H1 (cell line): ENCODE measurements around the gene FBXL16. TPM values are rescaled to one million over a fixed set of nuclear protein-coding genes. Genes with fewer than 3 reads are reported as not detected.

ENCODE experiments used
- CTCF ChIA-PET: fragments of 300-600 bp; sonication (Branson Sonifier 250); formaldehyde crosslinking; loops from one replicate; lab custom pipeline; 2021; ENCODE audit not compliant: partially characterized antibody; lab: Charles Lee
- POLR2A ChIA-PET: fragments of 300-600 bp; sonication (Branson Sonifier 250); formaldehyde crosslinking; loops from one replicate; lab custom pipeline; 2021; ENCODE audit warnings: inconsistent platforms; ENCODE audit not compliant: partially characterized antibody; lab: Charles Lee
- DNase-seq, 2 experiments: peaks; one replicate each; pipeline versions ENCODE4 v3.0.0 to v3.0.0-alpha.2; 2010 to 2022; ENCODE audit warnings: low spot score in 2 of 2, low read depth in 1 of 2, mixed read lengths in 1 of 2
- FAIRE-seq: peaks from 2 replicates; lab custom pipeline; 2011; peaks lifted over from hg19 to GRCh38; lab: Jason Lieb, UNC
- H2AFZ ChIP-seq: 2 replicates; pipeline ENCODE4 v1.8.1; 2012; ENCODE audit warnings: low read length, inconsistent platforms
- H2AK5ac ChIP-seq: 2 replicates; pipeline ENCODE4 v1.6.1; 2013; ENCODE audit warnings: low read depth, low read length
- H2BK120ac ChIP-seq: replicated peaks from 2 replicates; pipeline ENCODE3; 2013; ENCODE audit warnings: low read depth, low read length, inconsistent platforms
- H2BK12ac ChIP-seq: 2 replicates; pipeline ENCODE4 v1.6.1; 2013; ENCODE audit warnings: low read depth, low read length
- H2BK15ac ChIP-seq: 2 replicates; pipeline ENCODE4 v1.6.1; 2013; ENCODE audit warnings: low read length
- H2BK20ac ChIP-seq: 2 replicates; pipeline ENCODE4 v1.6.1; 2013; ENCODE audit warnings: low read length
- H2BK5ac ChIP-seq: 2 replicates; pipeline ENCODE4 v1.6.1; 2013; ENCODE audit warnings: low read depth, low read length
- H3K14ac ChIP-seq: 2 replicates; pipeline ENCODE4 v1.6.1; 2013; ENCODE audit warnings: inconsistent platforms; ENCODE audit not compliant: insufficient read length
- H3K18ac ChIP-seq: 2 replicates; pipeline ENCODE4 v1.6.1; 2013; ENCODE audit warnings: low read length; ENCODE audit errors: extremely low read depth
- H3K23ac ChIP-seq: 2 replicates; pipeline ENCODE4 v1.6.1; 2013; ENCODE audit warnings: inconsistent platforms; ENCODE audit not compliant: insufficient read length
- H3K23me2 ChIP-seq: 2 replicates; pipeline ENCODE4 v1.6.1; 2013; ENCODE audit warnings: low read depth, low read length
- H3K27ac ChIP-seq: 2 replicates; pipeline ENCODE4 v1.6.1; 2011; ENCODE audit warnings: low read depth, low read length, inconsistent platforms
- H3K27me3 ChIP-seq, 4 experiments: replicated peaks in 1 of 4; 1 replicate in 1 of 4; 2 replicates in 3 of 4; pipeline versions ENCODE4 v1.6.1 to v1.8.1; 2011 to 2013; ENCODE audit warnings: low read length in 3 of 4, mild to moderate bottlenecking in 3 of 4, inconsistent platforms in 2 of 4, mixed read lengths in 2 of 4, moderate library complexity in 1 of 4; ENCODE audit not compliant: control insufficient read depth in 3 of 4, insufficient read depth in 3 of 4; ENCODE audit errors: extremely low read depth in 1 of 4
- H3K36me3 ChIP-seq, 4 experiments: 2 replicates each; pipeline versions ENCODE4 v1.6.1 to v1.8.1; 2011 to 2013; ENCODE audit warnings: mild to moderate bottlenecking in 4 of 4, low read length in 3 of 4, moderate library complexity in 2 of 4, control low read depth in 1 of 4, inconsistent platforms in 1 of 4; ENCODE audit not compliant: insufficient read depth in 4 of 4, control insufficient read depth in 2 of 4
- H3K4ac ChIP-seq: replicated peaks from 2 replicates; pipeline ENCODE3; 2013; ENCODE audit warnings: low read length, low read depth, mixed read lengths, inconsistent platforms; ENCODE audit not compliant: insufficient read length
- H3K4me1 ChIP-seq, 4 experiments: replicated peaks in 1 of 4; 1 replicate in 1 of 4; 2 replicates in 3 of 4; pipeline versions ENCODE4 v1.6.1 to v1.8.1; 2011 to 2013; ENCODE audit warnings: low read length in 3 of 4, inconsistent platforms in 2 of 4, mixed read lengths in 1 of 4; ENCODE audit not compliant: insufficient read depth in 4 of 4, control insufficient read depth in 3 of 4
- H3K4me2 ChIP-seq, 2 experiments: 2 replicates each; pipeline versions ENCODE4 v1.6.1 to v1.8.1; 2011 to 2013; ENCODE audit warnings: low read depth in 2 of 2, low read length in 2 of 2, control low read depth in 1 of 2, inconsistent platforms in 1 of 2, mild to moderate bottlenecking in 1 of 2; ENCODE audit not compliant: insufficient read depth in 1 of 2
- H3K4me3 ChIP-seq, 4 experiments: fragments of 200-600, 300-600 bp in 1 of 4; sonication (generic), shearing (Covaris generic), sonication (Bioruptor Twin) in 1 of 4; 2 replicates each; pipeline versions ENCODE4 v1.5.1 to v1.8.1; 2011 to 2016; ENCODE audit warnings: low read length in 4 of 4, low read depth in 3 of 4, control low read depth in 2 of 4, inconsistent platforms in 2 of 4, mild to moderate bottlenecking in 2 of 4, mixed read lengths in 1 of 4, moderate library complexity in 1 of 4; ENCODE audit not compliant: insufficient read depth in 2 of 4; ENCODE audit errors: extremely low read depth in 1 of 4
- H3K56ac ChIP-seq: replicated peaks from 2 replicates; pipeline ENCODE3; 2013; ENCODE audit warnings: low read depth, mild to moderate bottlenecking, mixed read lengths, low read length, inconsistent platforms; ENCODE audit not compliant: insufficient read length
- H3K79me1 ChIP-seq: 2 replicates; pipeline ENCODE4 v1.6.1; 2013; ENCODE audit warnings: low read depth, low read length, control low read depth
- H3K79me2 ChIP-seq, 2 experiments: 2 replicates each; pipeline versions ENCODE4 v1.6.1 to v1.8.1; 2012 to 2013; ENCODE audit warnings: low read length in 2 of 2, mild to moderate bottlenecking in 2 of 2, inconsistent platforms in 1 of 2; ENCODE audit not compliant: insufficient read depth in 2 of 2, control insufficient read depth in 1 of 2
- H3K9ac ChIP-seq, 4 experiments: replicated peaks in 1 of 4; 1 replicate in 1 of 4; 2 replicates in 3 of 4; pipeline versions ENCODE4 v1.6.1 to v1.8.1; 2011 to 2013; ENCODE audit warnings: low read depth in 3 of 4, low read length in 3 of 4, control low read depth in 2 of 4, mild to moderate bottlenecking in 2 of 4, moderate library complexity in 2 of 4, inconsistent platforms in 1 of 4; ENCODE audit errors: extremely low read depth in 1 of 4
- H3K9me3 ChIP-seq, 2 experiments: 2 replicates each; pipeline versions ENCODE4 v1.6.1 to v1.8.1; 2012 to 2013; ENCODE audit warnings: mild to moderate bottlenecking in 2 of 2, moderate library complexity in 2 of 2, control low read depth in 1 of 2, inconsistent platforms in 1 of 2, low read depth in 1 of 2, low read length in 1 of 2, mixed read lengths in 1 of 2; ENCODE audit not compliant: insufficient read depth in 2 of 2
- H4K20me1 ChIP-seq, 2 experiments: replicated peaks in 1 of 2; 2 replicates each; pipeline versions ENCODE3 to v1.8.1; 2011 to 2013; ENCODE audit warnings: inconsistent platforms in 2 of 2, low read length in 2 of 2, mild to moderate bottlenecking in 1 of 2; ENCODE audit not compliant: insufficient read depth in 2 of 2, control insufficient read depth in 1 of 2
- H4K5ac ChIP-seq: 2 replicates; pipeline ENCODE4 v1.6.1; 2013; ENCODE audit warnings: low read length, low read depth, mixed read lengths, inconsistent platforms; ENCODE audit not compliant: insufficient read length
- H4K8ac ChIP-seq: 2 replicates; pipeline ENCODE4 v1.8.0; 2013; ENCODE audit warnings: mild to moderate bottlenecking, moderate library complexity, low read length, inconsistent platforms; ENCODE audit not compliant: insufficient read depth; ENCODE audit errors: extremely low read depth
- H4K91ac ChIP-seq: replicated peaks from 2 replicates; pipeline ENCODE3; 2013; ENCODE audit warnings: low read length, mixed read lengths, inconsistent platforms; ENCODE audit not compliant: insufficient read length
- CBX8 ChIP-seq: fragments of 300-800, 300-1000 bp; sonication (generic); IDR thresholded peaks from 2 replicates; pipeline ENCODE4 v1.7.1; 2016; ENCODE audit warnings: low read depth, low read length, borderline replicate concordance
- CEBPB ChIP-seq: IDR thresholded peaks from 2 replicates; pipeline ENCODE4 v1.6.1; 2012; ENCODE audit warnings: low read depth, low read length
- CHD2 ChIP-seq: IDR thresholded peaks from 2 replicates; pipeline ENCODE4 v1.6.1; 2012; ENCODE audit warnings: low read length, improper control_type of control experiment
- CREB1 ChIP-seq: IDR thresholded peaks from 2 replicates; pipeline ENCODE4 v1.6.1; 2012; ENCODE audit warnings: inconsistent platforms
- GABPA ChIP-seq: IDR thresholded peaks from 2 replicates; pipeline ENCODE4 v1.6.1; 2011; ENCODE audit warnings: mild to moderate bottlenecking, low read length, moderate library complexity, borderline replicate concordance; ENCODE audit not compliant: insufficient read depth
- KDM5A ChIP-seq: fragments of 200-600 bp; IDR thresholded peaks from 2 replicates; pipeline ENCODE4 v1.7.1; 2012; ENCODE audit warnings: mild to moderate bottlenecking, low read length, inconsistent platforms, mixed read lengths
- RFX5 ChIP-seq: IDR thresholded peaks from 2 replicates; pipeline ENCODE4 v1.6.1; 2011; ENCODE audit warnings: low read depth, low read length, improper control_type of control experiment, borderline replicate concordance
- SIRT6 ChIP-seq: IDR thresholded peaks from one replicate; pipeline ENCODE4 v1.7.1; 2012; ENCODE audit warnings: low read length, inconsistent platforms
- SIX5 ChIP-seq: IDR thresholded peaks from 2 replicates; pipeline ENCODE4 v1.6.1; 2011; ENCODE audit warnings: mild to moderate bottlenecking, low read depth, low read length
- SUZ12 ChIP-seq: fragments of 200-600 bp; sonication (generic); IDR thresholded peaks from 2 replicates; pipeline ENCODE4 v1.6.1; 2012; ENCODE audit warnings: mild to moderate bottlenecking, inconsistent platforms, low read length, moderate library complexity, mixed read lengths
- TAF1 ChIP-seq: IDR thresholded peaks from 2 replicates; pipeline ENCODE4 v1.6.1; 2011; ENCODE audit warnings: mild to moderate bottlenecking, low read depth, low read length
- TAF7 ChIP-seq: optimal IDR thresholded peaks from 2 replicates; pipeline ENCODE3; 2011; ENCODE audit warnings: low read depth, mild to moderate bottlenecking, inconsistent platforms, low read length, moderate library complexity, borderline replicate concordance
- WGBS, 2 experiments: shearing (Covaris generic) in 1 of 2; methylation state at CpG; one replicate each; pipeline versions ENCODE4 v1.1.6 to v1.1.7; 2013 to 2015; ENCODE audit warnings: low lambda C conversion rate in 2 of 2, mixed read lengths in 2 of 2, inconsistent platforms in 1 of 2, low coverage in 1 of 2, missing lambda C conversion rate in 1 of 2; ENCODE audit not compliant: insufficient replicate concordance in 2 of 2, insufficient coverage in 1 of 2, insufficient read length in 1 of 2; ENCODE audit errors: extremely low coverage in 1 of 2, missing lambda C conversion rate in 1 of 2; 5-methylcytosine and 5-hydroxymethylcytosine counted together
- polyA plus RNA-seq, 7 experiments: library from polyadenylated mRNA; depleted of rRNA in 3 of 7; stranded (reverse) in 5 of 7; unstranded in 2 of 7; fragments of >200 nt in 5 of 7; fragments of 200-250 nt in 2 of 7; gene quantifications; 1 replicate in 5 of 7; 2 replicates in 1 of 7; 4 replicates in 1 of 7; pipeline versions ENCODE4 v1.2.1 to v1.2.3, GENCODE V29; 2011 to 2013; ENCODE audit warnings: missing spikeins in 2 of 7, mixed read lengths in 2 of 7
- total RNA-seq: library from RNA; stranded (reverse); fragmentation: NEBNext Ultra II Directional; extraction: Animal tissue kit (Norgen Biotek cat#: 25700); gene quantifications from 2 replicates; pipeline ENCODE4 v1.2.1, GENCODE V29; 2021

Gene FBXL16
- total and polyA plus RNA-seq, 2 of the 8 experiments (the other 6 are each of a cell fraction or from before 2014, with no cell fraction given): 12.5 to 12.8 TPM

DNA sequence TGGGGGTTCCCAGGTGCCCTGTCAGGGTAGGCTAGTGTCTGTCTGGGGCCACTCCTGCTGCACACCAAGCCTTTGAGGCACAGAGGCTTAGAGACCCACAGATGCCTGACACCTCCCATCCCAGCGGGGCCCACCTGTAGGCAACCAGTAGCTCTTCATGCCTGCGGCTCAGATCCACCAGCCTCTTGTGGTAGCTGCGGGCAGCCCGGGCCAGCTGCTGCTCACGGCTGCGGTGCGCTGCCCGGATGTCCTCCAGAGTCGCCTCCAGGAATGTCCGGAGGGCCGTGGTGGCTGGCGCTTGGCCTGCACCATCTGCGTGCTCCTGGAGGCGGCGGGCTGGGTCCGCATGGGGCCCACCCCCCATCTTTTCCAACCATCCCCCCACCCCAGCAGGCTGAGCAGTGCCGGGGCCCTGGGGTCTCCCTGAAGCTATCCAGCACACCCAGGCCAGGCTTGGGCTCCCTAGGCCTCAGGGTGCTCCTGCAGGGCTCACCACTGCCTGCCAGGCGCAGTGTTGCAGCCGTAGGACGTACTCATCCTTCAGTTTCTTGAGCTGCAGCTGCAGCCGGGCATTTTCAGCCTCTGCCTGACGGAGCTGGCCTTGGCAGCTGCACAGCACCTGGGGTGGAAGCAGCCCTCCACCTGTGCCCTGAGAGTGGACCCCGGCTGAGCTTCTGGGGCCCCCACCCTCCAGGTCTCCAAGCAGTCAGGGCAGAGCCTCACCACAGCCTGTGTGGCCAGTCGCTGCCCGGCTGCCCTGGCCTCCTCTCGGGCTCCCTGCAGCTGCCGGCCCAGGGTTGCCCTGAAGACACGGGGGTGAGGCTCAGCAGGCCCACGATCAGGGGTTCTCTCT is 18.8 kb upstream of the FBXL16 start:
- TF ChIP-seq SIRT6 (no peak), TAF7 (no peak), GABPA (no peak), SUZ12 (no peak), CREB1 (no peak), CHD2 (no peak), RFX5 (no peak), SIX5 (no peak), KDM5A (no peak), TAF1 (no peak), CBX8 (no peak), CEBPB (no peak)
- H3K23ac ChIP-seq: no peak overlapping the region
- POLR2A ChIA-PET: interaction anchor here (0.7 to 23.0 kb wide), 17 partner anchors 2 to 76 kb away, joined by 3 to 353 read pairs (median 7); partner anchors contain the start of genes ANTKMT, CCDC78, CHTF18 and CIAO3

More for the DNA sequence above, 18.8 kb upstream of the FBXL16 start:
- Histone ChIP-seq H2BK15ac (no peak overlapping the region), H4K91ac (no peak overlapping the region), H4K5ac (no peak overlapping the region), H3K79me1 (no peaks in the 10 kb centered on the region), H3K27me3 (peaks cover 0 to 16% (median 5%) of the 10 kb centered on the region in 4 experiments; a peak in 4 of 7 replicates), H3K4me1 (peaks cover 0 to 21% (median 14%) of the 10 kb centered on the region in 4 experiments; a peak in 5 of 7 replicates), H2BK5ac (no peak overlapping the region), H3K9me3 (no peaks in the 10 kb centered on the region; a peak in 1 of 4 replicates), H3K56ac (no peak overlapping the region), H2AFZ (no peak overlapping the region), H3K4me2 (no peak overlapping the region), H4K8ac (no peak overlapping the region; the same call in 1 of the 2 replicates), H3K9ac (no peak overlapping the region), H3K14ac (no peak overlapping the region), H2BK120ac (no peak overlapping the region), H2BK12ac (no peak overlapping the region), H3K36me3 (peaks cover 0 to 6% (median 0%) of the 10 kb centered on the region in 4 experiments; a peak in 1 of 8 replicates), H3K23me2 (peaks cover 28% of the 10 kb centered on the region; the same call in 1 of the 2 replicates), H3K27ac (no peak overlapping the region), H3K18ac (no peak overlapping the region), H3K79me2 (no peaks in the 10 kb centered on the region), H3K4me3 (no peak overlapping the region), H2AK5ac (no peak overlapping the region), H3K4ac (no peak overlapping the region), H2BK20ac (no peak overlapping the region), H4K20me1 (peaks cover 4 to 15% of the 10 kb centered on the region in 2 experiments)
- DNase-seq: peak in 1 of 2 experiments; percentile 43
- no peak for FAIRE-seq
- CTCF ChIA-PET: interaction anchor here (0.5 to 35.8 kb wide), 4 partner anchors 7 to 76 kb away, joined by 3 to 977 read pairs (median 700); partner anchors contain the start of genes ANTKMT, CCDC78, CHTF18 and CIAO3
- WGBS, 2 experiments: 95% methylated on average over 21 of the region's 29 CpGs; no CpG with 5 or more reads in 1 of the 2 experiments
